Activated CD8-positive, alpha-beta memory T cell treated with anti-CD3 and anti-CD28 coated beads, Interleukin-2, amount 50 U/mL, for 48 hours (primary cell): ENCODE measurements around the gene F2RL3.
"Not testable (repeated sequence)": the region's sequence is repeated elsewhere in the genome, so short reads cannot be mapped to it uniquely, and the experiment has no call there.

Experiments
- DNase-seq: peaks from one replicate; pipeline ENCODE4 v3.0.0-alpha.2; 2020

F2RL3 gene

DNA sequence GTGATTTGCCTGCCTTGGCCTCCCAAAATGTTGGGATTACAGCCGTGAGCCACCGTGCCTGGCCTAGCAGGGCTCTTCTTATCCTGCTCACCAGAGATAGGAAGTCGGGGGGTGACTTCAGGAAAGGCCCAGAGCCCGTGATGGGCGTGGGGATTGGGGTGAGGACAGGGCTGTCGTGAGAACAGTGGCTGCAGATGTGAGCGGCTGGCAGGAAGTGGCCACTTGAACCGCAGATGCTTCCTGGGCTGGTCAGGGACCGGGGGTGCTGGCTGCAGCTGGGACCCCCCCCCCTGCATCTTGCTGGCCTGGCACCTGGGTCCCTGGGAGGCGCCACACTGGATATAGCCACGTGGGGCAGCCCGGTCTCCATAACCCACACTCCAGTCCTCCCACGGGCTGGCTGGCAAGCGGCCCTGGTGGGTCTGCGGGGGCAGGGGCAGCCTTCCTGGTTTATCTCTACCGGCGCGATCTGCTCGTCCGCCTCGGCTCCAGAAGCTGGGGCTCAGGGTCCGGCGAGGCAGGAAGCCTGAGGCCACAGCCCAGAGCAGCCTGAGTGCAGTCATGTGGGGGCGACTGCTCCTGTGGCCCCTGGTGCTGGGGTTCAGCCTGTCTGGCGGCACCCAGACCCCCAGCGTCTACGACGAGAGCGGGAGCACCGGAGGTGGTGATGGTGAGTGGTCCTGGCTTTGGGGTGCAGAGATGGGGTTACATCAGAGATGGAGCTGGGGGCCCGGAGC, at the start of gene F2RL3:
Gene F2RL3, plus strand, starts transcription at position 371 of the 737 bp plus-strand sequence. Its CDS starts 191 bp downstream, at position 562.
- DNase-seq: no peak

DNA sequence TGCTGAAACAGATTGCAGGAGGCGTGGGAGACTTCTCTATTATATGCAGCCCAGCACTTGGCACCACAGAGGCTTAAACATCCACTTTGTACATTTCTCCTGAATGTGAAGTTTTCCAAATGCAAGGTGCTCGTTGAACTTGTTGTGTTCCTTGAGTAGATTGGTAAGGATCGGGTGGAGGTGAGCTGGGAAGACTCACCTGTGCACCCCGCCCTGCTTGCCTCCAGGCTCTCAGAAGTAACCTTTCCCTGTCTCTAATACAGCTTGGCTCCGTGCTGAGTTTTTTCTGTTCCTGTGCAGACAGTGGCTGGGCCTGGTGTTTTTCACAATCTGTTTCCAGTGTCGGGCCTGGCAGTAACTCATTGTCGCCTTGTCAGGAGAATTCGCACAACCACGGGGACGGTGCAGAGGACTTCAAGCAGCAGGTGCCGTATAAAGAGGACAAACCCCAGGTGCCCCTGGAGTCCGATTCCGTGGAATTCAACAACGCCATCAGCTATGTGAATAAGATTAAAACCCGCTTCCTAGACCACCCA, 47.3 kb upstream of the F2RL3 start:
- no peak for DNase-seq

DNA sequence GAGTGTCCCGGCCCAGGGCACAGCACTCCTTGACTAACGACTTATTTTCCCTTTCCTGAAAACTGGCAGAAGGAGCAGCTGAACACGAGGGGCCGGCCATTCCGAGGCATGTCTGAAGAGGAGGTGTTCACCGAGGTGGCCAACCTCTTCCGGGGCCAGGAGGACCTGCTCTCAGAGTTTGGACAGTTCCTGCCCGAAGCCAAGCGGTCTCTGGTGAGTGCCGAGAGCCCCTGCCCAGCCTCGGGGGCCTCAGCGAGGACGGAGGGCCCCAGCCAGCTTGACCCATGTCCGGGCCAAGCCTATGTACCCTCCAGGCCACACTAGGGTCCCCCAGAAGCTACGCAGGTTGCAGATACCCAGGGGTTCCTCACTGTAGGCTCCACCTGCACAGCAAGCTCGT, 41.9 kb upstream of the F2RL3 start:
- DNase-seq: no peak

DNA sequence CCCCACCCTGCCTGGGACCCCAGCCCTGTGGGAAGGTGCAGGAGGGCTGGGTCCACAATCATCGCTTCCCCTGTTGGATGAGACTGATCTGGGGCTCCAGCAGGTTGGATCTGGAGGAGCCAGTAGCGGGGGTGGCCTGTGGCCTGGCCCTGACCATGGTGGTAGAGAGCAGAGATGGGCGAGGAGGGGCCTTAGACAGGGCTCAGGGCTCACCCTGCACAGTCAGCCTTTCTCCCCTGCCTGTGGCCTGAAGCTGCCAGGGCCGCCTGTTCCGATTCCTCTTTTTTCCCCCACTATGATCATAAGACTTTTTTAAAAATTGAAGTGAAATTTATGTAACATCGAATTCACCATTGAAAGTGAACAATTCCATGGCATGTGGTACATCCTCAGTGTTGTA, 41.4 kb upstream of the F2RL3 start:
- no peak for DNase-seq

DNA sequence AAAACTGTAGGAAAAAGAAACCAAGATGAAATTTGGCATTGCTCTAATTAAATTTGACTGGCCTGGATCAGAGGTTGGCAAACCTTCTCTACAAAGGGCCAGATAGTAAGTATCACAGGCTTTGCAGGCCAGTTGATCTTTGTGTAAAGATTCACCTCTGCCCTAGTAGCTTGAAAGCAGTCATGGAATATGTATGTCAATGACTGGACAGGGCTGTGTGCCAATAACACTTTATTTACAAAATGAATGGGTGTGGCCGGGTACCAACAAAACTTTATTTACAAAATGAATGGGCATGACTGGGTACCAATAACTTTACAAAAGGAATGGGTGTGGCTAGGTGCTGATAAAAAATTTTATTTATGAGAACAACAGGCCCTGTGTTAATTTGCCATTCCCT, 39.6 kb upstream of the F2RL3 start:
- no peak for DNase-seq

DNA sequence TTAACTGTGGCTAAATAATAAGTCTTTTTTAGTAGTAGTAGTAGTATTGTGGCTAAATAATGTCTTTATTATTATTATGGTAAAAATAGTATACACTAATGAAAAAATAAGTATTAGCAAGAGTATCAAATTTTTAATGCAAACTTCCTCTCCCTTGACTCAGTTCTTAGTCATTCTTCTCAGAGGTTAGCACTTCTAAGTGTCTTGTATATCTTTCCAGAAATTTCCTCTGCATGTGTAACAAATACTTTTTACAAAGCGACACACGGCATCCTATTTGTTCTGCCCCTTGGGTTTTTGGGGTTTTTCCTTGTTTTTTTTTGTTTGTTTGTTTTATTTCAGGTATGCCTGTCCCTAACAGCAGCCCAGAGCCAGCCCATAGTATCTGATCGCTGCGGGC, 38.7 kb upstream of the F2RL3 start:
- no peak for DNase-seq

DNA sequence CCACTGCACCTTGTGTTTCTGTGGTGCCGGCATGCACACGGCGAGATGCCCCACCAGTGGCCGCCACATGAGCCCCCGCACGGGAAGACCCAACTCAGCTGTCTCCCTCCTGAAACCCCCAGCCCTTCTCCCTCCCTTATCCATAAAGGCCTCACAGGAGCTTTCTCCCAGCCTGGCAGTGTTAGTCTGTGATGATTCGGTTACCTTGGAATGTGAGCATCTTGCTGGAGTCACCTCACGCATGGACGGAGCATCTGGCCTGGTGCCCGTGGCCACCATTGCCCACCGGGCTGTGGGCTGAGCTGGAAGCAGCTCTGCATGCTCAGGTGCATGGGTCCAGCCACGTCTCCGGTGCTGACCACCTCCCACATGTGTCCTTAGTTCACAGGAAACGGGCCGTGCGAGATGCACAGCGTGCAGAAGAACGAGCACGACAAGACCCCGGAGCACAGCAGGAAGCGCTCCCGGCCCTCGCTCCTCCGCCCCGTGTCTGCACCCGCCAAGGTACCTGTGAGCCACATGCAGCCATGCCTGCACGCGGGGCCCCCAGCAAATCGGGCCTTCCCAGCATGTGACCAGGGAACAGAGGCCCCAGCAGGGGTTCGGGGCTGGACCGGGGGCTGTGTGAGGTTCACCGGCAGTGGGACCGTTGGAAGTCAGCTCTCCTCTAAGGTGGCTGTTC, 37.6 kb upstream of the F2RL3 start:
- DNase-seq: no peak

DNA sequence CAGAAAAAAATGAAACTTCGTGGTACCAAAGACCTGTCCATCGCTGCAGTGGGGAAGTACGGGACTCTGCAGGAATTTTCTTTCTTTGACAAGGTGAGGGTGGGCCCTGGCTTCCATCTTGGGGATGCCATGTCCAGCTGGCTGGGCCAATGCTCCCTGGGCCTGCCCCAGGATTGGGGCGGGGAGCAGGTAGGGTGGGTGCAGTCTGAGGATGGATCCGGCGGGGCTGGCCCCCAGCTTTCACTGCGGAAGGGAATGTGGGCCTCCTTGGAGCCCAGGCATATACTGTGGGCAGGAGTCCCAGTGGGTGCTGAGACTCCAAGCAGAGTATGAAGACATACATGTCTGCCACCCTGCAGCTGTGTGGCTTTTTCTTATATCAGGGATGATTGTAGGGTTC, 35.7 kb upstream of the F2RL3 start:
- DNase-seq: no peak

DNA sequence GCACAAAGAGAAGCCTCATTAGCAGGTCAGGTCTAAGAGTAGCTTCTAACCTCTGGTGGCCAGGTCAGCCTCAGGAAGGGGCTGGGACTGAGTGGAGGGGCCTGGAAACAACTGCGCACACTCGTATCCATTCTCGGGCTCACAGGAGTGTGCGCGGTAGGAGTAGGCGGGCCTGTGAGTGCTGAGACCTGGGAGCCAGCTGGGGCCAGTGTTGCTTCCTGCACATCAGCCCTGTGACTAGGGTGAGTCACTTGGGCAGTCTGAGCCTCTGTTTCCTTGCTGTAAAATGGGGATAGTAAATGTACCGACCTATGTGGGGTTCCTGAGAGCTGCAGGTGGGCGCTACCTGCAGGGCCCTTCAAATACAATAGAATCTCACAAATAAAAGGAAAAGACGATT, 32.7 kb upstream of the F2RL3 start:
- no peak for DNase-seq

DNA sequence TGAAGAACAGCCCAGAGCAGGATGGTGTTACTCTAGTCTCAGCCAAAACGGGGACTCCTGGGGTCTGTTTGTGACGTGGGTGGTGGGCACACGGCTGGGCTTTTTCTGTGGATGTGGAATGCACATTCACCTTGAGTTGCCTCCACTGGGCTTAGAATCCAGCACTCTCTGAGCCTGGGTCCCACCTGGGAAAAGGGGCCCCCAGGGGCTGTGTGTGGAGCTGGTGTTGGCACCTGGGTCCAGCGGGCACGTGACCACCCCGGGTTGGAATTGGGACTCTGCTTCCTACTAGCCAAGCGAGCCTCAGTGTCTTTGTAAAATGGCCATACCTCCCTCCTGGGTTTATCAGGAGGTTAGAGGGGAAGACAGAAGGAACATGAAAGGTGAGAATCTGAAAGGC, 29.2 kb upstream of the F2RL3 start:
- DNase-seq: no peak

DNA sequence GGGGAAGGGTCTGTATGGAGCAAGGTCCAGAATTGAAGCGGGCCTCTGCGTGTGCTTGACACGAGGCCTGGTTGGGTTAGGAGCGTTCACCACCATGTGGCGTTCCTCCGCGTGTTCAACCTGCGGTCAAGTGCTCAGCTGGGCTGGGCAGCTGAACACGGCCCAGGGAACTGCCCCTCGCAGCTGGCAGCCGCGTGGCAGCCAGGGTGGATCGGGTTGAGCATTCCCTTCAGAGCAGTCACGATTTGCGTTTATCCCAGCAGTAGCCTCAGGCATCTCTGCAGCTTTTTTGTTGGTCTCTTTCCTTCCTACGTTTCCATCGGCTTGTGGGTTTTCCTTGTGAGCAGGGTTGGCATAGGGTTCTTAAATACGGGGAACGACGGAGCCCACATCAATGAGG, 28.7 kb upstream of the F2RL3 start:
- DNase-seq: no peak

DNA sequence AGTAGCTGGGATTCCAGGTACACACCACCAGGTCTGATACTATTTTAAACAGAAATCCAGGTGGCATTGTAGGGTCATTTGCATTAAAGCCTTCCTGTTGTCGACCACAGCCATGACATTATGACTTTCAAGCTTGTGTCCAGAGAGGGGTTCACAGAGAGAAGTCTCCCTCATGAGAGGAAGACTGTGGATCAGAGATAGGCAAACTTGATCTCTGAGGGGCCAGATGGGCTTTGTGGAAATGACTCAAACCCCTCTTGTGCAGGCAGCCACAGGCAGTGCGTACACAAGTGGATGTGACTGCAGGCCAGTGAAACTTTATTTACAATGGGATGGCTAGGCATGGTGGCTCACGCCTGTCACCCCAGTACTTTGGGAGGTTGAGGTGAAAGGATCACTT, 27.8 kb upstream of the F2RL3 start:
- DNase-seq: no peak

DNA sequence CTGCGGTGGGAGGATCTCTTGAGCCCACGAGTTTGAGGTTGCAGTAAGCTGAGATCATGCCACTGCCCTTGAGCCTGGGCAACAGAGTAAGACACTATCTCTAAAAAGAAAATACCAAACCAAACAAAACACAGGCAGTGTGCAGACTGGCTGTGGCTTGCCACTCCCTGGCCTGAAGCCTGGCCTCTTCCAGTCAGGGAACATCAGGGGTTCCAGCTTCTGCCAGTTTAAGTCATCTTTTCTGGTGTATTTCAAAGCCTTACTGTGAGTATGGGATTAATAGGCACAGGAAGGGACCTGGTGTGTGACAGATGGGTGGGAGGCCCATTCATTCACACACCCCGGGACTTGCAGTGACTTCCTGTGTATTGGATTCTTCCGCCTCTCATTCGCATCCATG, 27.0 kb upstream of the F2RL3 start:
- no peak for DNase-seq

DNA sequence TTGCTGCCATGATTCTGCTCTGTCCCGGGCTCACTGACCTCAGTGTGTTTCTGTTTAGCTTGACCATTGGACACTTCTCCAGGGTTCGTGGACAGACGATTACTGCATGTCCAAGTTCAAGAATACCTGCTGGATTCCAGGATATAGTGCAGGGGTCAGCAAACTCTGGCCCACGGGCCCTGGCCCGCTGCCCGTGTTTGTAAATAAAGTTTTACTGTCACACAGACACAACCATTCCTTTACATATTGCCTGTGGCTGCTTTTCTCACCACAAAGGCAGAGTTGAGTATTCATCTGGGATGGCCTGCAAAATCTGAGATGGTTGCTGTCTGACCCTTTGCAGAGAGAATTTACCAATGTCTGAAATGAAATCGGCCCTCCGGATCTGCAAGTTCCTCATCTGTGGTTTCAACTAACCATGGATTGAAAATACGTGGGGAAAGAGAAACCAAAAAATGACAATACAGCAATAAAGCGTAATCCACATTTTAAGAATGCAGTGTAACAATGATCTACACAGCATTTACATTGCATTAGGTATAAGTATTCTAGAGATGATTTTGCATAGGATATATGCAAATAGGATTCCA, 25.9 kb upstream of the F2RL3 start:
- no peak for DNase-seq

DNA sequence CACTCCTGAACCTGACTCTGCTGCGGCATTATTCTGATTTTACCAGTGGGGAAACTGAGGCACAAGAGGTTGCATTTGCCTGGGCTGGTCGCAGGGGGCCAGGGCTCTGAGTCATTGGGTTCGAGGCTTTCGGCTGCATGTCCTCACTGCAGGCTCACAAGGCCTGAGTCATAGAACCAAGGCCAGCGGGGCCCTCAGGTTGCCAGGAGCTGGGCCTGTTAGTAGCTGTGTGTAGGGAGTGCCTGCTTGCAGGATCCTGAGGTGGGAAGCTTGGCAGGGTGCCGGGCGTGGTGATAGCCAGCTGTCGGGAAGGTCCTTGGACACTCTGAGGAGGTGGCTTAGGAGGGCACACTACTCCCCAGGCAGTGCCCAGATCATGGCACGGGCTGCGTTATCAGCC, 21.6 kb upstream of the F2RL3 start:
- no peak for DNase-seq

DNA sequence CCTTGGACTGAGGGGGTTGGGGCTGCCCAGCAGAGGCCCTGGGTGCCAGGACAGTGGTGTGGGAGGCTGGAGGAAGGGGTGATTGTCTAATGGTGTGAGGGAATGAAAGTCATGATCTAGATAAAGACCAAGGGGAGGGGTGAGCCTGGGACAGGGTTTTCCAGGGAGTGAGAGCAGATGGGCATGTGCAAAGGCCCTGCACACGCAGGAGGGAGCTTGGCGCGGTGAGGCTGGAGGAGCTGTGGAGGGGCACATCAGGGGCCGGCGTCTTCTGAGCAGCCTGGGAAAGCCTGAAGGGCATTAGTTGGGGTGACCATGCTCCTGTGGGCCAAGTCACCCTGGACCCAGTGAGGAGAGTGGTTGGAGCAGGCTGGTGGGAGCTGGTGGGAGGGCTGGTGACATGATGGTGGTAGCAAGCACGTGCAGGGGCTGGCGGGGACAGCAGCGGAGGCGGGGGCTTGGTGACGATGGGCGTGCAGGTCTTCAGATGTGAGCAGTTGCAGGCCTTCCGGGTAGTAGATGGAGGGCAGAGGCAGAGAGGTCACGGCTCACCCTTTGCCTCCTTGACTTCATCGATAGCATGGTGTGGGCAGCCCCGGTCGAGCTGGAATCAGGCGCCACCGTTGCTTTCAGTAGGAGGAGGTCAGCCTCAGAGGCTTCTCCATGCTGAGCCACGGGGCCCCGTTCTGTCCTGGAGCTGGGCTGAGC, 20.2 kb upstream of the F2RL3 start:
- DNase-seq: no peak

DNA sequence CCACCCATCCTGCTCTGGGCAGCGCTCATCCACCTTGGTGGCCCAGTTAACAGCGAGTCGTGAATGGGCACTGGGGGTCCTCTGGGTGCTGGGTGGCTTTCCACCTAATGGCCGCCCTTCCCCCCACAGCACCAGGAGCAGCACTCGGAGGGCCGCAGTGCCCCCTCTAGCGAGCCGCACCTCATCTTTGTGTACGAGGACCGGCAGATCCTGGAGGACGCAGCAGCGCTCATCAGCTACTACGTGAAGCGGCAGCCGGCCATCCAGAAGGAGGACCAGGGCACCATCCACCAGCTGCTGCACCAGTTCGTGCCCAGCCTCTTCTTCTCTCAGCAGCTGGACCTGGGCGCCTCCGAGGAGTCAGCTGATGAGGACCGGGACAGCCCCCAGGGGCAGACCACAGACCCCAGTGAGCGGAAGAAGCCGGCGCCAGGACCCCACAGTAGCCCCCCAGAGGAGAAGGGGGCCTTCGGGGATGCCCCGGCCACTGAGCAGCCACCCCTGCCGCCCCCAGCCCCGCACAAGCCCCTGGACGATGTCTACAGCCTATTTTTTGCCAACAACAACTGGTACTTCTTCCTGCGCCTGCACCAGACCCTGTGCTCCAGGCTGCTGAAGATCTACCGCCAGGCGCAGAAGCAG, 19.3 kb upstream of the F2RL3 start:
- no peak for DNase-seq

DNA sequence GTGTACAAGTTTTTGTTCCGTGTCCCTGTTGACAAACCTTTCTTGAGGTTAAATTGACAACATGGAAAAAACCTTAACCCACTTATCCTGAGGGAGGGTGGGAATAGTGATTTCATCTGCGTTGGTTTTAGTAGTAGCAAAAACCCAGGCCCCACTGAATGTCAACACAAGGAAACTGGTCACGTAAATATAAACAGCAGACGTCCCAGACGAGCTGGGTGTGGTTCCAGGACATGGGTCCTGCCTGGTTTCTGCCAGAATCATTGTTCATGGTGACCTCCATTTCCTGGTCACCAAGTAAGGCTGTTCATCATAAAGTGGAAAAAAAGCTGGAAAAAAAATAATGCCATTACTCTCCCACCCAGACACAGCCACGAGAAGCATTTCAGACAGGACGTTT, 16.9 kb upstream of the F2RL3 start:
- no peak for DNase-seq

DNA sequence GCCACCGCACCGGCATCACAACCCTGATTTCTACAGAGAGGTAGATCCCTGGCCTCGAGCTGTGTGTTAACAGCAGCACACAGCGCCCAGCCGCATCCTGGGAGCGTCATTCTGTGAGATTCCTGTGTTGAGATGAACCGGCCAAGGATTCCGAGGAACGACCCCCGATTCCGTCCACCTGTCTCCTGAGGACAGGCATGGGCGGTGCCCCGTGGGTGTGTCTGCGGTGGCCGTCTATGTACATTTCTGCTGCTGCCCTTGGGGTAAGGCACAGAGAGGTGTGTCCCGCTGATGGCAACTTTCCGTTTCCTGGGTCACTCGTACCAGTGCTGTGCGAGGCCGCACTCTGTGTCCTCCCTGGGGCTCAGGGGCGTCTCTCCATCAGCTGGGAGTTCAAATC, 16.1 kb upstream of the F2RL3 start:
- DNase-seq: no peak

DNA sequence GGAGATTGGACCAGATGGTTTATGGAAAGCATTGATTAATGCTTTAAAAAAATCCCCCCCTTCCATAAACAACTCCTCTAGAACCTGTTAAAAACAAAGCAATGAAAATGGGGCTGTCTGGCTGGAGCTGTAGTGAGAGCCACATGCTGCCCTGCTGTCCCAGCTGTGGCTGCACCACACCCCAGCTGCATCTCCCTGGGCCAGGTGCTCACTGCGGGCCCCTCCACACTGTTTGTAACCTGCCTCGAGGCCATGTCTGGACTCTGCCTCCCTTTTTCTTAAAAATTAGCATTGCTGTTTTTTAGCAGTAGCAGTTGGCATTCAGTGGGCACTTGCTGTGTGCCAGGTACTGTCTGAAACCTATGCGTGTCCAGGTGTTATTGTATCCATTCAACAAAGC, 15.2 kb upstream of the F2RL3 start:
- no peak for DNase-seq

DNA sequence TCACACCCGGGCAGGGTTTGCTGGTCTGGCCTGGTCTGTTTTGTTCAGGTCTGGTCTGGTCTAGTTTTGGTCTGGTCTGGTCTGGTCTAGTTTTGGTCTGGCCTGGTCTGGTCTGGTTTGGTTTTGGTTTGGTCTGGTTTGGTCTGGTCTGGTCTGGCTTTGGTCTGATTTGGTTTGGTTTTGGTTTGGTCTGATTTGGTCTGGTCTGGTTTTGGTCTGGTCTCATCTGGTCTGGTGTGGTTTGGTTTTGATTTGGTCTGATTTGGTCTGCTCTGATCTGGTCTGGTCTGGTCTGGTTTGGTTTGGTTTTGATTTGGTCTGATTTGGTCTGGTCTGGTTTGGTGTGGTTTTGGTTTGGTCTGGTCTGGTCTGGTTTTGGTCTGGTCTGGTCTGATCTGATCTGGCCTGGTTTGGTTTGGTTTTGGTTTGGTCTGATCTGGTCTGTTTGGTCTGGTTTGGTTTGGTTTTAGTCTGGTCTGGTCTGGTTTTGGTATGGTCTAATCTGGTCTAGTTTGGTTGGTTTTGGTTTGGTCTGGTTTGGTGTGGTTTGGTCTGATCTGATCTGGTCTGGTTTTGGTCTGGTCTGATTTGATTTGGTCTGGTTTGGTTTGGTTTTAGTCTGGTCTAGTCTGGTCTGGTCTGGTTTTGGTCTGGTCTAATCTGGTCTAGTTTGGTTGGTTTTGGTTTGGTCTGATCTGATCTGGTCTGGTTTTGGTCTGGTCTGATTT, 14.4 kb upstream of the F2RL3 start:
- DNase-seq: no peak

DNA sequence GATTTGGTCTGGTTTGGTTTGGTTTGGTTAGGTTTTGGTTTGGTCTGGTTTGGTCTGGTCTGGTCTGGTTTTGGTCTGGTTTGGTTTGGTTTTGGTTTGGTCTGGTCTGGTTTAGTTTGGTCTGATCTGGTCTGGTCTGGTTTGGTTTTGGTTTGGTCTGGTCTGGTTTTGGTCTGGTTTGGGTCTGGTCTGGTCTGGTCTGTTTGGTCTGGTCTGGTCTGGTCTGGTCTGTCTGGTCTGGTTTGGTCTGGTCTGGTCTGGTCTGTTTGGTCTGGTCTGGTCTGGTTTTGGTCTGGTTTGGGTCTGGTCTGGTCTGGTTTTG, 13.9 kb upstream of the F2RL3 start:
- DNase-seq: not testable (repeated sequence)
